Naive thymus-derived CD4-positive, alpha-beta T cell (primary cell): ENCODE measurements around the gene RDH13. TPM values are rescaled to one million over a fixed set of nuclear protein-coding genes. Genes with fewer than 3 reads are reported as not detected.
"Not testable (repeated sequence)": the region's sequence is repeated elsewhere in the genome, so short reads cannot be mapped to it uniquely, and the experiment has no call there.

Experiments used
- ATAC-seq: fragments of 150-1000 bp; cut with Tn5 transposase; 2 replicates; pipeline ENCODE4 v1.10.0; 2021; ENCODE audit warnings: mild to moderate bottlenecking, moderate library complexity
- CTCF ChIA-PET: fragments of 350-600 bp; sonication (Branson Sonifier 250); formaldehyde crosslinking; loops from one replicate; lab custom pipeline; 2021; ENCODE audit warnings: antibody characterized with exemption; lab: Charles Lee
- POLR2A ChIA-PET: fragments of 350-600 bp; sonication (Branson Sonifier 250); formaldehyde crosslinking; loops from one replicate; lab custom pipeline; 2021; ENCODE audit warnings: antibody characterized with exemption, inconsistent platforms; lab: Charles Lee
- DNase-seq, 9 donors: peaks; one replicate each; pipeline versions ENCODE4 v3.0.0 to v3.0.0-alpha.2; 2020 to 2022; ENCODE audit warnings: mixed read lengths in 1 of 9
- H3K27ac ChIP-seq: one replicate; pipeline ENCODE4 v1.7.0; 2013; ENCODE audit warnings: mild to moderate bottlenecking, low read depth, low read length, moderate library complexity
- H3K27me3 ChIP-seq, 2 donors: one replicate each; pipeline ENCODE4 v1.7.0; 2013; ENCODE audit warnings: low read length in 2 of 2, mild to moderate bottlenecking in 2 of 2, moderate library complexity in 2 of 2; ENCODE audit not compliant: control insufficient read depth in 2 of 2, insufficient read depth in 2 of 2
- H3K36me3 ChIP-seq, 3 experiments: 1 replicate in 2 of 3; 2 replicates in 1 of 3; pipeline ENCODE4 v1.7.0; 2013; ENCODE audit warnings: low read length in 3 of 3, mild to moderate bottlenecking in 3 of 3, moderate library complexity in 1 of 3; ENCODE audit not compliant: insufficient read depth in 3 of 3, control insufficient read depth in 2 of 3
- H3K4me1 ChIP-seq, 2 donors: one replicate each; pipeline ENCODE4 v1.7.0; 2013; ENCODE audit warnings: low read length in 2 of 2, mild to moderate bottlenecking in 2 of 2, moderate library complexity in 1 of 2; ENCODE audit not compliant: control insufficient read depth in 2 of 2, insufficient read depth in 2 of 2
- H3K4me3 ChIP-seq: 2 replicates; pipeline ENCODE4 v1.7.0; 2013; ENCODE audit warnings: mild to moderate bottlenecking, low read length
- H3K9me3 ChIP-seq, 3 experiments: 1 replicate in 2 of 3; 2 replicates in 1 of 3; pipeline ENCODE4 v1.7.0; 2013; ENCODE audit warnings: low read length in 3 of 3; ENCODE audit not compliant: control insufficient read depth in 2 of 3
- H3K27ac Mint-ChIP-seq, 9 donors: one replicate each; pipeline ENCODE4 v1.8.0; 2020 to 2022; ENCODE audit warnings: mixed read lengths in 9 of 9, mild to moderate bottlenecking in 8 of 9, moderate library complexity in 5 of 9, inconsistent platforms in 2 of 9
- H3K27me3 Mint-ChIP-seq, 5 donors: one replicate each; pipeline ENCODE4 v1.8.0; 2021 to 2022; ENCODE audit warnings: mixed read lengths in 5 of 5, mild to moderate bottlenecking in 1 of 5
- H3K36me3 Mint-ChIP-seq, 5 donors: one replicate each; pipeline ENCODE4 v1.8.0; 2020 to 2022; ENCODE audit warnings: mixed read lengths in 5 of 5, mild to moderate bottlenecking in 3 of 5, inconsistent platforms in 1 of 5
- H3K4me1 Mint-ChIP-seq, 7 donors: one replicate each; pipeline ENCODE4 v1.8.0; 2020 to 2022; ENCODE audit warnings: mixed read lengths in 7 of 7, mild to moderate bottlenecking in 3 of 7, inconsistent platforms in 1 of 7
- H3K4me3 Mint-ChIP-seq, 10 donors: one replicate each; pipeline ENCODE4 v1.8.0; 2020 to 2022; ENCODE audit warnings: mild to moderate bottlenecking in 10 of 10, mixed read lengths in 10 of 10, moderate library complexity in 6 of 10, inconsistent platforms in 2 of 10
- H3K9me3 Mint-ChIP-seq, 11 donors: one replicate each; pipeline ENCODE4 v1.8.0; 2020 to 2022; ENCODE audit warnings: mixed read lengths in 11 of 11, mild to moderate bottlenecking in 4 of 11, inconsistent platforms in 1 of 11, moderate library complexity in 1 of 11
- intact Hi-C, 2 donors: fragments of 100-400 bp; cut with micrococcal nuclease; formaldehyde crosslinking; loops; one replicate each; pipeline ENCODE4 v1.15.1; 2023
- polyA plus RNA-seq, 2 donors: library from polyadenylated mRNA; unstranded; fragments of 300-500 nt; fragmentation: Illumina TruSeq; gene quantifications; one replicate each; pipeline ENCODE4 v1.2.3, GENCODE V29; 2021
- total RNA-seq, 6 experiments: library from RNA in 5 of 6; stranded (reverse) in 5 of 6; gene quantifications; 1 replicate in 5 of 6; 2 replicates in 1 of 6; pipeline ENCODE4 v1.2.3 and lab custom pipeline; 2021 to 2026

The RDH13 gene
- total and polyA plus RNA-seq, 7 experiments from 2014 or later = 9.4 to 24.8 (median 19.0) TPM

- Mint-ChIP-seq H3K27ac (no peak overlapping the region), H3K4me1 (peaks cover 0 to 19% (median 8%) of the 10 kb centered on the region in 7 donors), H3K4me3 (no peak overlapping the region), H3K36me3 (peaks cover 29 to 55% (median 46%) of the 10 kb centered on the region in 5 donors), H3K9me3 (peaks cover 0 to 72% (median 34%) of the 10 kb centered on the region in 11 donors), H3K27me3 (no peaks in the 10 kb centered on the region)
- DNase-seq (no peak), ATAC-seq (no peak)
- Histone ChIP-seq H3K4me3 (no peak overlapping the region), H3K27ac (no peak overlapping the region), H3K27me3 (no peaks in the 10 kb centered on the region), H3K4me1 (no peaks in the 10 kb centered on the region), H3K36me3 (peaks cover 0 to 4% (median 0%) of the 10 kb centered on the region in 3 experiments), H3K9me3 (peaks cover 0 to 31% (median 0%) of the 10 kb centered on the region in 3 experiments)
- POLR2A ChIA-PET = no interaction called here
- intact Hi-C loops = no loop called here
- CTCF ChIA-PET = no interaction called here
Observed at GRCh38 chr19:55016017-55016416, 46.9 kb downstream of the RDH13 start.

- H3K27ac ChIP-seq = peak overlapping the region; percentile 53
- no peak overlapping the region for H3K4me3 ChIP-seq
- peaks cover 0 to 19% (median 12%) of the 10 kb centered on the region in 7 donors for H3K4me1 Mint-ChIP-seq
- H3K36me3 Mint-ChIP-seq = peaks cover 31 to 58% (median 49%) of the 10 kb centered on the region in 5 donors
- CTCF ChIA-PET = no interaction called here
- intact Hi-C loops = no loop called here
- H3K4me1 ChIP-seq = no peaks in the 10 kb centered on the region
- H3K27me3 ChIP-seq = no peaks in the 10 kb centered on the region
- ATAC-seq (no peak), DNase-seq (no peak)
- H3K36me3 ChIP-seq = peaks cover 0 to 4% (median 0%) of the 10 kb centered on the region in 3 experiments
- no peaks in the 10 kb centered on the region for H3K27me3 Mint-ChIP-seq
- POLR2A ChIA-PET = no interaction called here
- peaks cover 0 to 28% (median 0%) of the 10 kb centered on the region in 3 experiments for H3K9me3 ChIP-seq
- H3K4me3 Mint-ChIP-seq = peak overlapping the region in 8 of 10 donors; percentile 1 to 83 (median 56)
- H3K9me3 Mint-ChIP-seq = peaks cover 0 to 75% (median 37%) of the 10 kb centered on the region in 11 donors
- peak overlapping the region in 4 of 9 donors; percentile 5 to 89 (median 37) for H3K27ac Mint-ChIP-seq
Observed at GRCh38 chr19:55015126-55015525, 47.8 kb downstream of the RDH13 start.

GRCh38 chr19:55014714-55015113 is 48.2 kb downstream of the RDH13 start:
- DNase-seq (peak in 2 of 9 donors; percentile 3 to 4), ATAC-seq (peak; percentile 68)
- Histone ChIP-seq H3K27me3 (no peaks in the 10 kb centered on the region), H3K4me3 (peak overlapping the region; percentile 20), H3K4me1 (no peaks in the 10 kb centered on the region), H3K9me3 (peaks cover 0 to 27% (median 0%) of the 10 kb centered on the region in 3 experiments), H3K36me3 (peaks cover 0 to 4% (median 0%) of the 10 kb centered on the region in 3 experiments), H3K27ac (peak overlapping the region; percentile 53)
- Mint-ChIP-seq H3K27ac (peak overlapping the region in 6 of 9 donors; percentile 14 to 89 (median 62)), H3K36me3 (peaks cover 30 to 60% (median 49%) of the 10 kb centered on the region in 5 donors), H3K4me1 (peaks cover 0 to 19% (median 12%) of the 10 kb centered on the region in 7 donors), H3K9me3 (peaks cover 0 to 72% (median 37%) of the 10 kb centered on the region in 11 donors), H3K4me3 (peak overlapping the region; percentile 17 to 83 (median 68)), H3K27me3 (no peaks in the 10 kb centered on the region)
- intact Hi-C loops = no loop called here
- CTCF ChIA-PET = no interaction called here
- POLR2A ChIA-PET = no interaction called here

- peaks cover 36 to 63% (median 55%) of the 10 kb centered on the region in 5 donors for H3K36me3 Mint-ChIP-seq
- H3K4me1 ChIP-seq = no peaks in the 10 kb centered on the region
- intact Hi-C loops = no loop called here
- no peaks in the 10 kb centered on the region for H3K27me3 ChIP-seq
- no peak overlapping the region for H3K27ac Mint-ChIP-seq
- POLR2A ChIA-PET = no interaction called here
- peaks cover 0 to 4% (median 0%) of the 10 kb centered on the region in 3 experiments for H3K36me3 ChIP-seq
- H3K4me3 Mint-ChIP-seq = peak overlapping the region in 1 of 10 donors; percentile 76
- H3K4me3 ChIP-seq = no peak overlapping the region
- CTCF ChIA-PET = no interaction called here
- no peak overlapping the region for H3K27ac ChIP-seq
- ATAC-seq = no peak
- peaks cover 6 to 27% (median 21%) of the 10 kb centered on the region in 7 donors for H3K4me1 Mint-ChIP-seq
- H3K9me3 Mint-ChIP-seq = peaks cover 10 to 79% (median 42%) of the 10 kb centered on the region in 11 donors
- peaks cover 0 to 10% (median 0%) of the 10 kb centered on the region in 5 donors for H3K27me3 Mint-ChIP-seq
- no peak for DNase-seq
- H3K9me3 ChIP-seq = peaks cover 0 to 27% (median 0%) of the 10 kb centered on the region in 3 experiments
Observed at GRCh38 chr19:55013596-55013995, 49.4 kb downstream of the RDH13 start.

GRCh38 chr19:55012306-55012705 is 50.6 kb downstream of the RDH13 start:
- POLR2A ChIA-PET = no interaction called here
- no peak for ATAC-seq
- H3K4me1 Mint-ChIP-seq = peaks cover 16 to 40% (median 27%) of the 10 kb centered on the region in 7 donors

GRCh38 chr19:55010561-55010960 is 52.4 kb downstream of the RDH13 start:
- H3K4me3 ChIP-seq, POLR2A ChIA-PET, H3K27ac ChIP-seq, DNase-seq, H3K36me3 ChIP-seq, ATAC-seq, intact Hi-C loops, H3K4me1 ChIP-seq, H3K27me3 ChIP-seq, H3K27ac Mint-ChIP-seq, CTCF ChIA-PET: not testable (repeated sequence)
- peaks cover 49 to 72% (median 62%) of the 10 kb centered on the region in 5 donors for H3K36me3 Mint-ChIP-seq
- H3K4me3 Mint-ChIP-seq = peak overlapping the region in 1 of 10 donors; percentile 27
- H3K9me3 Mint-ChIP-seq = peaks cover 14 to 89% (median 49%) of the 10 kb centered on the region in 11 donors
- peaks cover 0 to 16% (median 3%) of the 10 kb centered on the region in 5 donors for H3K27me3 Mint-ChIP-seq
- peaks cover 26 to 52% (median 41%) of the 10 kb centered on the region in 7 donors for H3K4me1 Mint-ChIP-seq
- H3K9me3 ChIP-seq = peaks cover 0 to 17% (median 2%) of the 10 kb centered on the region in 3 experiments

More at GRCh38 chr19:55012306-55012705, 50.6 kb downstream of the RDH13 start:
- Mint-ChIP-seq H3K9me3 (peaks cover 11 to 83% (median 40%) of the 10 kb centered on the region in 11 donors), H3K36me3 (peaks cover 41 to 66% (median 56%) of the 10 kb centered on the region in 5 donors), H3K4me3 (no peak overlapping the region), H3K27ac (peak overlapping the region in 2 of 9 donors; percentile 4 to 67), H3K27me3 (peaks cover 0 to 10% (median 0%) of the 10 kb centered on the region in 5 donors)
- Histone ChIP-seq H3K36me3 (peaks cover 0 to 4% (median 0%) of the 10 kb centered on the region in 3 experiments), H3K4me3 (no peak overlapping the region), H3K27ac (no peak overlapping the region), H3K27me3 (no peaks in the 10 kb centered on the region), H3K9me3 (peaks cover 0 to 18% (median 0%) of the 10 kb centered on the region in 3 experiments), H3K4me1 (no peaks in the 10 kb centered on the region)
- no peak for DNase-seq
- intact Hi-C loops = no loop called here
- CTCF ChIA-PET = no interaction called here
